Measurements from ENCODE around the gene ZNF468. TPM values are rescaled to one million over a fixed set of nuclear protein-coding genes. Genes with fewer than 3 reads are reported as not detected.
"Not testable (repeated sequence)": the region's sequence is repeated elsewhere in the genome, so short reads cannot be mapped to it uniquely, and the experiment has no call there.

The ZNF468 gene
- total RNA-seq, 2 donors from 2014 or later = 7.1 to 13.8 TPM

DNA sequence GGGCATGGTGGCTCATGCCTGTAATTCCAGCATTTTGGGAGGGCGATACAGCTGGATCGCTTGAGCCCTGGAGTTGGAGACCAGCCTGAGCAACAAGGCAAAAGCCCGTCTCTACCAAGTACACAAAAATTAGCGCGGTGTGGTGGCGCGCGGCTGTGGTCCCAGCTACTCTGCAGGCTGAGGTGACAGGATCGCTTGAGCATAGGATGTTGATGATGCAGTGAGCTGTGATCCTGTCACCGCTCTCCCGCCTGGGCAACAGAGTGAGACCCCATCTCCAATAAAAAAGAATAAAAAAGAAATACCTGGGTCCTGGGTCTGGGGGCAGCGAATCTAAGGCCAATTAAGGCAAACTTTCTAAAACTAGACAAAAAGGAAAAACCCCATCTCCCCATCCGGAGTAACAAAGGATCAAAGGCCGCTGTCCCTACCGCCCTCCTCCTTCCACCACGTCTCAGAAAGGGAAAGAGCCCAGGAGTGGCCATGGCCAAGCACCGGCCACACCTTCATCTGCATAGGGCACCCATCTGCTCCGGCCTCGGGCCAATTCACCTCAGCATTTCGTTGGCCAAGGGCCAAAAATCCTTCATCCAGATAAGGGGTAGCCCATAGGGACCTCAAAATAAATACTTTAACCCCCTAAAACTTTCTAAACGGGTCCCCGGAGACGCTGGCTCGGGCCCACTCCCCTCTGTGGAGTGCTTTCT lies 39.2 kb upstream of the ZNF468 start:
- TF ChIP-seq, protein P1, sequence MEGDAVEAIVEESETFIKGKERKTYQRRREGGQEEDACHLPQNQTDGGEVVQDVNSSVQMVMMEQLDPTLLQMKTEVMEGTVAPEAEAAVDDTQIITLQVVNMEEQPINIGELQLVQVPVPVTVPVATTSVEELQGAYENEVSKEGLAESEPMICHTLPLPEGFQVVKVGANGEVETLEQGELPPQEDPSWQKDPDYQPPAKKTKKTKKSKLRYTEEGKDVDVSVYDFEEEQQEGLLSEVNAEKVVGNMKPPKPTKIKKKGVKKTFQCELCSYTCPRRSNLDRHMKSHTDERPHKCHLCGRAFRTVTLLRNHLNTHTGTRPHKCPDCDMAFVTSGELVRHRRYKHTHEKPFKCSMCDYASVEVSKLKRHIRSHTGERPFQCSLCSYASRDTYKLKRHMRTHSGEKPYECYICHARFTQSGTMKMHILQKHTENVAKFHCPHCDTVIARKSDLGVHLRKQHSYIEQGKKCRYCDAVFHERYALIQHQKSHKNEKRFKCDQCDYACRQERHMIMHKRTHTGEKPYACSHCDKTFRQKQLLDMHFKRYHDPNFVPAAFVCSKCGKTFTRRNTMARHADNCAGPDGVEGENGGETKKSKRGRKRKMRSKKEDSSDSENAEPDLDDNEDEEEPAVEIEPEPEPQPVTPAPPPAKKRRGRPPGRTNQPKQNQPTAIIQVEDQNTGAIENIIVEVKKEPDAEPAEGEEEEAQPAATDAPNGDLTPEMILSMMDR (IDR thresholded peaks at IDR 0.05) = no peak
- Histone ChIP-seq H3K36me3 (peaks cover 5% of the 10 kb centered on the region), H3K27ac (peak overlapping the region; percentile 83 to 90), H3K9me3 (no peaks in the 10 kb centered on the region), H3K27me3 (no peaks in the 10 kb centered on the region), H3K4me3 (peak overlapping the region; percentile 61 to 80), H3K4me1 (peaks cover 0 to 14% of the 10 kb centered on the region in 2 donors)
- DNase-seq (ENCODE audit: low spot score) = no peak

DNA sequence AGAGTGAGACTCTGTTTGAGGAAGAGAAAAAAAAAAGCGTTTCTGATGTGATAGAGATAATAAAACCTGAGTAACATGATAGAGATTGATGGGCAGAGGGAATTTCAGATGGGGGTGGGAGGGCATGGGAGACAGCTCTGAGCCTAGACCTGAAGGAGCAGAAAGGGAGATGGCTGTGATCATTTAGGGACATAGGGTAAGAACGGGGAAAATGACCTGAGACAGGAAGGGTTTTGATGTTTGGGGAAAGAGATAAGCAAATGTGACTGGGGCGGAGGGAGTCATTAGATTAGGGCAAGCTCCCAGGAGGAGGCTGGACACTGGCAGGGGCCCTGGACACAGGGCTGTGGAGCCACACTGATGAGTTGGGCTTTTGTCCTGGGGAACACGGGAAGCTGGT lies 33.9 kb upstream of the ZNF468 start:
- DNase-seq (ENCODE audit: low spot score) = no peak
- TF ChIP-seq, protein P1 (IDR thresholded peaks at IDR 0.05) = no peak
- H3K27me3 ChIP-seq = no peaks in the 10 kb centered on the region
- peaks cover 39% of the 10 kb centered on the region for H3K36me3 ChIP-seq
- no peaks in the 10 kb centered on the region for H3K9me3 ChIP-seq
- H3K27ac ChIP-seq = no peak overlapping the region
- peaks cover 0 to under 1% of the 10 kb centered on the region in 2 donors for H3K4me1 ChIP-seq
- no peak overlapping the region for H3K4me3 ChIP-seq

DNA sequence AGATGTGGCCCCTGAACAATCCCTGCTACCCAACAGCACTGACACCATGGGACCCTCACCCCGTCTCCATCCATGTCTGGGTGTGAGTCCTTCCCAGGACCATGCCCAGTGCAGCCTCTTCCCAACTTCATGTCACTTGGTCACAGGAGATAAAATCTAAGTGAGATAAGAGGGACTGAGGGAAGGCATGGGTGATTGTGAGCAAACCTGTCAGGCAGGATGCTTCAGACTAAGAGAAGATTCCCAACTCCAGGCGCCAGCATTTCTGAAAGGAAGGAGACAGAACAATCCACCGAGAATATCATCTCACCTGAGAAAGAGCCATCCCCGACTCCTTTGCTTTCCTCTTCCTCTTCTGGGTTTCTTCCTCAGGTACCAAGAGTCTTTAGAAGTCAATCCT lies 32.5 kb upstream of the ZNF468 start:
- no peaks in the 10 kb centered on the region for H3K4me1 ChIP-seq

DNA sequence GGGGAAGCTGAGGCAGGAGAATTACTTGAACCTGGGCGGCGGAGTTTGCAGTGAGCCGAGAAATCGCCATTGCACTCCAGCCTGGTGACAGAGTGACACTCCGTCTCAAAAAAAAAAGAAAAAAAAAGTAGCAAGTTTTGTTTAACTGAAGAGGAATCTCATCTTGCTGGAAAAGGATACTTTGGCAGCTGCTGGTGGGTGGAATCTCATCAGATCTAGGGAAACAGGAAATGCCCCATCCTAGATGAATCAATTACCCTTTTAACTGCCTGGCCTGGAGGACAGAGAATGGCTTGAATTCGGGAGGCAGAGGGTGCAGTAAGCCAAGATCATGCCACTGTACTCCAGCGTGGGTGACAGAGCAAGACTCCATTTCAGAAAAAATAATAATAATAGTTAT lies 31.7 kb upstream of the ZNF468 start:
- no peak overlapping the region for H3K4me3 ChIP-seq
- no peak for DNase-seq (ENCODE audit: low spot score)
- H3K36me3 ChIP-seq = peaks cover 54% of the 10 kb centered on the region
- H3K27me3 ChIP-seq = no peaks in the 10 kb centered on the region
- H3K9me3 ChIP-seq = no peaks in the 10 kb centered on the region
- H3K27ac ChIP-seq = no peak overlapping the region
- no peaks in the 10 kb centered on the region for H3K4me1 ChIP-seq
- TF ChIP-seq, protein P1 (IDR thresholded peaks at IDR 0.05) = no peak

More for the DNA sequence above, 32.5 kb upstream of the ZNF468 start:
- Histone ChIP-seq H3K9me3 (no peaks in the 10 kb centered on the region), H3K4me3 (no peak overlapping the region), H3K36me3 (peaks cover 46% of the 10 kb centered on the region), H3K27me3 (no peaks in the 10 kb centered on the region), H3K27ac (no peak overlapping the region)
- TF ChIP-seq, protein P1 (IDR thresholded peaks at IDR 0.05) = no peak
- no peak for DNase-seq (ENCODE audit: low spot score)

DNA sequence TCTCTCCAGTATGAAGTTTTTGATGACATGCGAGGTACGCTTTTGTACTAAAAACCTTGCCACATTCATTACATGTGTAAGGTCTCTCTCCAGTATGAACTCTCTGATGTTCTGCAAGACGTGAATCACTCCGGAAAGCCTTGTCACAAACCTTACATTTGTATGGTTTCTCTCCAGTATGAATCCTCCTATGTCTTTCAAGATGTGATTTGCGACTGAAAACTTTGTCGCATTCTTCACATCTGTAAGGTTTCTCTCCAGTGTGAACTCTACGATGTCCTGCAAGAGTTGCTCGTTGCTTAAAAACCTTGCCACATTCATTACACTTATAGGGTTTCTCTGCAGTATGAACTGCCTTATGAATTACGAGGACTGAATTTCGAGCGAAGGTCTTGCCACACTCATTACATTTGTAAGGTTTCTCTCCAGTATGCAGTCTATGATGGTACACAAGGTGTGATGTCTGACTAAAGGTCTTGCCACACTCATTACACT lies 23.5 kb upstream of the ZNF468 start:
- Histone ChIP-seq H3K27me3 (no peaks in the 10 kb centered on the region), H3K4me1 (no peaks in the 10 kb centered on the region), H3K36me3 (peaks cover 57% of the 10 kb centered on the region), H3K4me3 (no peak overlapping the region), H3K9me3 (peaks cover 4 to 29% of the 10 kb centered on the region in 2 donors), H3K27ac (no peak overlapping the region)
- TF ChIP-seq, protein P1 (IDR thresholded peaks at IDR 0.05) = no peak
- no peak for DNase-seq (ENCODE audit: low spot score)

DNA sequence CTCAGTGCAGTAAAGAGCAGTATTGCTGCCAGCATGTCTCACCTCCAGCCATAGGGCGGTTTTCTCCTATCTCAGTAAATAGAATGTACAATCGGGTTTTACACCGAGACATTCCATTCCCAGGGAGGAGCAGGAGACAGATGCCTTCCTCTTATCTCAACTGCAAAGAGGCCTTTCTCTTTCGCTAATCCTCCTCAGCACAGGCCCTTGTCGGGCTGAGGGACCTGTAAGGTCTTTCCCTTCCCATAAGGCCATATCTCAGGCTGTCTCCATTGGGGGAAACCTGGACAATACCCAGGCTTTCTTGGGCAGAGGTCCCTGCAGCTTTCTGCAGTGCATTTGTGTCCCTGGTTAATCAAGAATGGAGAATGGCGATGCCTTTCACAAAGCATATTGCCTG lies 15.6 kb upstream of the ZNF468 start:
- H3K36me3 ChIP-seq; H3K27ac ChIP-seq; H3K4me1 ChIP-seq; H3K27me3 ChIP-seq; DNase-seq (ENCODE audit: low spot score); H3K4me3 ChIP-seq; H3K9me3 ChIP-seq: not testable (repeated sequence)

Data from right atrium auricular region (tissue), 2 donors.